HepG2 (cell line): ENCODE results near the gene TULP4. TPM values are rescaled to one million over a fixed set of nuclear protein-coding genes. Genes with fewer than 3 reads are reported as not detected.
A peak's percentile ranks its signal among the peaks of the same experiment; 100 is the strongest.

Source experiments
- ATAC-seq: fragments of 200-7000 bp; cut with Tn5 transposase; 3 replicates; pipeline ENCODE4 v1.9.1; 2020; ENCODE audit warnings: mild to moderate bottlenecking, moderate library complexity
- BruUV-seq: library from RNA; stranded (reverse); fragments of 400-500 nt; replicated peaks from 2 replicates; lab custom pipeline; 2021; lab: Mats Ljungman, UMichigan
- CTCF ChIA-PET: fragments of 300-600 bp; formaldehyde crosslinking; extraction: SDS; loops from one replicate; lab custom pipeline; 2021; ENCODE audit warnings: low total read pairs, inconsistent platforms, low intra/inter-chr PET ratio; lab: Yijun Ruan, JAX
- POLR2A ChIA-PET: fragments of 350-600 bp; sonication (Branson Sonifier 250); formaldehyde crosslinking; loops from one replicate; lab custom pipeline; 2020; ENCODE audit warnings: antibody characterized with exemption, inconsistent platforms; lab: Yijun Ruan, JAX
- DNase-seq: peaks from one replicate; pipeline ENCODE4 v3.0.0-alpha.2; 2015; ENCODE audit warnings: low spot score
- FAIRE-seq: peaks from 3 replicates; lab custom pipeline; 2011; peaks lifted over from hg19 to GRCh38; lab: Jason Lieb, UNC
- H2AFZ ChIP-seq: one replicate; pipeline ENCODE4 v1.6.1; 2011; ENCODE audit warnings: low read length, inconsistent platforms
- H3K27ac ChIP-seq: fragments of 300-600 bp; 3 replicates; pipeline ENCODE4 v1.8.0; 2011; ENCODE audit warnings: mixed run types, mild to moderate bottlenecking, mixed read lengths, low read length, inconsistent platforms; ENCODE audit not compliant: insufficient read depth; ENCODE audit errors: extremely low read length
- H3K27me3 ChIP-seq, 2 experiments: fragments of 200-600 bp in 1 of 2; 2 replicates in 1 of 2; 3 replicates in 1 of 2; pipeline versions ENCODE4 v1.6.0 to v1.8.0; 2011; ENCODE audit warnings: low read length in 2 of 2, mild to moderate bottlenecking in 2 of 2, moderate library complexity in 2 of 2, inconsistent platforms in 1 of 2; ENCODE audit not compliant: insufficient read depth in 2 of 2, control insufficient read depth in 1 of 2
- H3K36me3 ChIP-seq, 2 experiments: fragments of 200-600 bp in 1 of 2; replicated peaks in 1 of 2; 2 replicates in 1 of 2; 3 replicates in 1 of 2; pipeline versions ENCODE4 v1.5.1 to v1.8.0; 2011; ENCODE audit warnings: low read length in 2 of 2, inconsistent platforms in 1 of 2; ENCODE audit not compliant: insufficient read depth in 2 of 2, control insufficient read depth in 1 of 2
- H3K4me1 ChIP-seq: 2 replicates; pipeline ENCODE4 v1.5.1; 2012; ENCODE audit warnings: low read length, inconsistent platforms; ENCODE audit not compliant: insufficient read depth
- H3K4me2 ChIP-seq: 2 replicates; pipeline ENCODE4 v1.6.0; 2011; ENCODE audit warnings: low read depth, low read length, inconsistent platforms
- H3K4me3 ChIP-seq, 3 experiments: fragments of 200-600 bp in 1 of 3; sonication (generic), shearing (Covaris generic) in 1 of 3; replicated peaks in 1 of 3; 2 replicates each; pipeline ENCODE4 v1.5.1; 2011 to 2016; ENCODE audit warnings: low read length in 3 of 3, inconsistent platforms in 2 of 3, low read depth in 2 of 3, mild to moderate bottlenecking in 2 of 3, control low read depth in 1 of 3, mixed read lengths in 1 of 3; ENCODE audit not compliant: insufficient read depth in 1 of 3
- H3K79me2 ChIP-seq: one replicate; pipeline ENCODE4 v1.6.1; 2011; ENCODE audit warnings: low read length, inconsistent platforms; ENCODE audit not compliant: insufficient read depth
- H3K9ac ChIP-seq: 2 replicates; pipeline ENCODE4 v1.6.0; 2011; ENCODE audit warnings: mild to moderate bottlenecking, low read depth, low read length, inconsistent platforms; ENCODE audit not compliant: insufficient read depth
- H3K9me3 ChIP-seq: 2 replicates; pipeline ENCODE4 v1.5.1; 2012; ENCODE audit warnings: mild to moderate bottlenecking, low read length
- H4K20me1 ChIP-seq: 2 replicates; pipeline ENCODE4 v1.6.0; 2011; ENCODE audit warnings: inconsistent platforms, mild to moderate bottlenecking, low read length, moderate library complexity; ENCODE audit not compliant: insufficient read depth
- CEBPB ChIP-seq: IDR thresholded peaks from 2 replicates; pipeline ENCODE4 v1.6.1; 2011; ENCODE audit warnings: low read depth, low read length, improper control_type of control experiment, borderline replicate concordance
- CEBPG ChIP-seq: IDR thresholded peaks from 2 replicates; pipeline ENCODE4 v1.6.1; 2016
- FOXA1 ChIP-seq, 2 experiments: fragments of 450-650 bp in 1 of 2; sonication (generic) in 1 of 2; formaldehyde crosslinking in 1 of 2; IDR thresholded peaks; 2 replicates each; pipeline versions ENCODE4 v1.4.0 to v1.6.1; 2016 to 2020; ENCODE audit warnings: missing genetic modification reagents in 1 of 2
- FOXP1 ChIP-seq, 2 experiments: fragments of 450-650 bp in 1 of 2; IDR thresholded peaks; 2 replicates each; pipeline ENCODE4 v1.6.1; 2017 to 2018; ENCODE audit warnings: antibody characterized with exemption in 1 of 2
- ZNF121 ChIP-seq: sonication (generic); formaldehyde crosslinking; IDR thresholded peaks from 2 replicates; pipeline ENCODE4 v1.5.0; 2020; ENCODE audit warnings: mild to moderate bottlenecking, missing genetic modification reagents
- ZNF460 ChIP-seq: sonication (generic); formaldehyde crosslinking; IDR thresholded peaks from 2 replicates; pipeline ENCODE4 v1.5.1; 2020; ENCODE audit warnings: missing genetic modification reagents, mild to moderate bottlenecking, borderline replicate concordance
- WGBS: methylation state at CpG from one replicate; pipeline ENCODE4 v1.1.6; 2017; ENCODE audit warnings: low lambda C conversion rate; 5-methylcytosine and 5-hydroxymethylcytosine counted together
- in situ Hi-C: cut with HindIII; loops from 2 replicates; pipeline ENCODE4 v1.10.0; 2017; ENCODE audit warnings: low pct_unique_long_range_greater_than_20kb; ENCODE audit not compliant: extremely low pct_ligation_motif_present
- intact Hi-C: fragments of 100-400 bp; cut with micrococcal nuclease; formaldehyde crosslinking; loops from one replicate; pipeline ENCODE4 v1.10.0; 2022; ENCODE audit not compliant: unreplicated experiment
- polyA plus RNA-seq, 8 experiments: library from polyadenylated mRNA; depleted of rRNA in 3 of 8; stranded (reverse) in 7 of 8; unstranded in 1 of 8; fragments of >200 nt; fragmentation: Illumina TruSeq in 4 of 8; extraction: Trizol in 4 of 8; gene quantifications; 2 replicates each; pipeline versions ENCODE4 v1.2.1 to v1.2.3, GENCODE V29; 2011 to 2016; ENCODE audit warnings: low read depth in 4 of 8, missing spikeins in 1 of 8, mixed read lengths in 1 of 8; ENCODE audit not compliant: insufficient read depth in 1 of 8
- total RNA-seq, 5 experiments: library from RNA; depleted of rRNA; stranded (reverse); fragments of >200 nt; fragmentation: Illumina TruSeq; extraction: Trizol; gene quantifications; 2 replicates each; pipeline ENCODE4 v1.2.3, GENCODE V29; 2016; ENCODE audit warnings: low read depth in 1 of 5
- TF ChIP-seq, protein P1 (sequence below), 2 experiments: fragments of 450-650 bp in 1 of 2; sonication (generic) in 1 of 2; formaldehyde crosslinking; IDR thresholded peaks; 2 replicates each; pipeline versions ENCODE4 v1.5.0 to v1.8.0; 2020 to 2022; ENCODE audit warnings: mild to moderate bottlenecking in 1 of 2, missing genetic modification reagents in 1 of 2
- TF ChIP-seq, protein P2 (sequence below): sonication (generic); formaldehyde crosslinking; IDR thresholded peaks from 2 replicates; pipeline ENCODE4 v1.8.0; 2022; ENCODE audit warnings: mild to moderate bottlenecking, missing genetic modification reagents; ENCODE audit not compliant: insufficient replicate concordance
- TF ChIP-seq, protein P3 (sequence below): sonication (generic); formaldehyde crosslinking; IDR thresholded peaks from 2 replicates; pipeline ENCODE4 v1.4.0; 2020; ENCODE audit warnings: missing genetic modification reagents

TULP4 gene
- total and polyA plus RNA-seq, 2 of the 13 experiments (the other 11 are each of a cell fraction or from before 2014, with no cell fraction given), result 21.1 to 122 TPM

DNA sequence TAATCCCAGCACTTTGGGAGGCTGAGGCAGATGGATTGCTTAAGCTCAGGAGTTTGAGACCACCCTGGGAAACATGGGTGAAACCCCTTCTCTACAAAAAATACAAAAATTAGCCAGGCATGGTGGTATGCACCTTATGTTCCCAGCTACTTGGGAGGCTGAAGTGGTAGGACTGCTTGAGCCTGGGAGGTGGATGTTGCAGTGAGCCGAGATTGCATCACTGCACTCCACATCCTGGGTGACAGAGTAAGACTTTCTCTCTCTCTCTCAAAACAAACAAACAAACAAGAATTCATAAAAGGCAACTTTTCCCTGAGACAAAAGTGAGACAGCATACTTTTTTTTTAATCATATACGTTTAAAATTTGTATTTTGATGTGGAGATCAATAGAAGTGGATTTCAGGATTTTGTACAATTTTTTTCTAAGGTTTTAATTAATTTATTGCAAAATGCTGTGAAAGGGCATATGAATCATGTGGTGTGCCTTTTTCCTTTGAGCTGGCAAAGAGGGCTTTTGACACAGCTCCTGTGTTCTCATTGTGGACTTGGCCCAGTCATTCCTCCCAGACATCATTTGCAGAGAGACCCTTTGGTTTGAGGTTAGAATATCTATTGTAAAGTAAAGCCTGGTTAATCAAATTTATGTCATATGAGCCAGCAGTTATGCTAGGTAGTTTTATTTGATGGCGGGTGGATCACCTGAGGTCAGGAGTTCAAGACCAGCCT is 77.1 kb downstream of the TULP4 start:
- POLR2A ChIA-PET, result no interaction called here
- H3K79me2 ChIP-seq, result peaks cover 4% of the 10 kb centered on the region

More for the DNA sequence above, 77.1 kb downstream of the TULP4 start:
- peaks cover 23% of the 10 kb centered on the region for H3K9me3 ChIP-seq
- TF ChIP-seq, protein P1, sequence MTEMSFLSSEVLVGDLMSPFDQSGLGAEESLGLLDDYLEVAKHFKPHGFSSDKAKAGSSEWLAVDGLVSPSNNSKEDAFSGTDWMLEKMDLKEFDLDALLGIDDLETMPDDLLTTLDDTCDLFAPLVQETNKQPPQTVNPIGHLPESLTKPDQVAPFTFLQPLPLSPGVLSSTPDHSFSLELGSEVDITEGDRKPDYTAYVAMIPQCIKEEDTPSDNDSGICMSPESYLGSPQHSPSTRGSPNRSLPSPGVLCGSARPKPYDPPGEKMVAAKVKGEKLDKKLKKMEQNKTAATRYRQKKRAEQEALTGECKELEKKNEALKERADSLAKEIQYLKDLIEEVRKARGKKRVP (CRISPR knock-in tag; IDR thresholded peaks at IDR 0.05), result peak in 1 of 2 experiments; percentile 77; a peak in 2 of 4 replicates
- TF ChIP-seq, protein P2, sequence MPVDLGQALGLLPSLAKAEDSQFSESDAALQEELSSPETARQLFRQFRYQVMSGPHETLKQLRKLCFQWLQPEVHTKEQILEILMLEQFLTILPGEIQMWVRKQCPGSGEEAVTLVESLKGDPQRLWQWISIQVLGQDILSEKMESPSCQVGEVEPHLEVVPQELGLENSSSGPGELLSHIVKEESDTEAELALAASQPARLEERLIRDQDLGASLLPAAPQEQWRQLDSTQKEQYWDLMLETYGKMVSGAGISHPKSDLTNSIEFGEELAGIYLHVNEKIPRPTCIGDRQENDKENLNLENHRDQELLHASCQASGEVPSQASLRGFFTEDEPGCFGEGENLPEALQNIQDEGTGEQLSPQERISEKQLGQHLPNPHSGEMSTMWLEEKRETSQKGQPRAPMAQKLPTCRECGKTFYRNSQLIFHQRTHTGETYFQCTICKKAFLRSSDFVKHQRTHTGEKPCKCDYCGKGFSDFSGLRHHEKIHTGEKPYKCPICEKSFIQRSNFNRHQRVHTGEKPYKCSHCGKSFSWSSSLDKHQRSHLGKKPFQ, result no peak
- TF ChIP-seq FOXP1 (IDR thresholded peaks at IDR 0.05) (no peak), FOXP1 (CRISPR knock-in tag; IDR thresholded peaks at IDR 0.05) (peak; percentile 49; the same call in 1 of the 2 replicates), FOXA1 (IDR thresholded peaks at IDR 0.05) (no peak), FOXA1 (CRISPR knock-in tag; IDR thresholded peaks at IDR 0.05) (0 out of 2 replicates have a peak, but pooled peaks have one; percentile 19), CEBPB (peak; percentile 76), ZNF460 (CRISPR knock-in tag) (peak; percentile 76), CEBPG (peak; percentile 63), ZNF121 (CRISPR knock-in tag) (no peak)
- TF ChIP-seq, protein P3, sequence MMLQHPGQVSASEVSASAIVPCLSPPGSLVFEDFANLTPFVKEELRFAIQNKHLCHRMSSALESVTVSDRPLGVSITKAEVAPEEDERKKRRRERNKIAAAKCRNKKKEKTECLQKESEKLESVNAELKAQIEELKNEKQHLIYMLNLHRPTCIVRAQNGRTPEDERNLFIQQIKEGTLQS (CRISPR knock-in tag), result 0 out of 2 replicates have a peak, but pooled peaks have one; percentile 32
- TF ChIP-seq, all 625 proteins: peak for 7
- no TSS peak for BruUV-seq
- Histone ChIP-seq H3K36me3 (0 out of 5 replicates have a peak, but pooled peaks cover 0 to 2% of the 10 kb centered on the region in 2 experiments), H2AFZ (no peak overlapping the region), H4K20me1 (no peaks in the 10 kb centered on the region), H3K4me2 (no peak overlapping the region), H3K4me1 (peaks cover 13% of the 10 kb centered on the region; the same call in 1 of the 2 replicates), H3K4me3 (no peak overlapping the region), H3K27me3 (no peaks in the 10 kb centered on the region), H3K9ac (no peak overlapping the region), H3K27ac (no peak overlapping the region)
- CTCF ChIA-PET, result no interaction called here
- intact Hi-C loops (loop anchor here (5.0 to 10.0 kb wide), 2 partner anchors 47 to 65 kb away; no protein-coding TSS in a partner anchor), in situ Hi-C loops (loop anchor here (5.0 kb wide), 1 partner anchor 157 kb away; no protein-coding TSS in a partner anchor)
- WGBS, result 97% methylated on average over 3 of the region's 3 CpGs
- no peak for ATAC-seq
- DNase-seq, result no peak
- no peak for FAIRE-seq
